Measurements from ENCODE around the gene NOL9. TPM values are rescaled to one million over a fixed set of nuclear protein-coding genes. Genes with fewer than 3 reads are reported as not detected.

The NOL9 gene
- total and polyA plus RNA-seq, 2 of the 13 experiments (the other 11 are each of a cell fraction or from before 2014, with no cell fraction given) = 18.0 to 24.7 TPM

- TF ChIP-seq ZBTB4 (CRISPR knock-in tag; IDR thresholded peaks at IDR 0.05; ENCODE audit: borderline replicate concordance) (no peak), ZBTB3 (CRISPR knock-in tag; IDR thresholded peaks at IDR 0.05; ENCODE audit: borderline replicate concordance, low read depth) (no peak), ZNF136 (CRISPR knock-in tag; IDR thresholded peaks at IDR 0.05; ENCODE audit: low read depth) (no peak), ATF7 (IDR thresholded peaks at IDR 0.05) (no peak), ATF7 (CRISPR knock-in tag; IDR thresholded peaks at IDR 0.05) (no peak), HDAC1 (CRISPR knock-in tag; IDR thresholded peaks at IDR 0.05) (peak; percentile 58), ZNF558 (CRISPR knock-in tag; IDR thresholded peaks at IDR 0.05; ENCODE audit: borderline replicate concordance) (no peak), DNMT3B (CRISPR knock-in tag; conservative IDR thresholded peaks at IDR 0.05) (no peak), ZNF230 (CRISPR knock-in tag; IDR thresholded peaks at IDR 0.05) (no peak), KLF16 (CRISPR knock-in tag; IDR thresholded peaks at IDR 0.05) (no peak), SIX1 (CRISPR knock-in tag; IDR thresholded peaks at IDR 0.05; ENCODE audit: borderline replicate concordance) (no peak), ZFP37 (CRISPR knock-in tag; IDR thresholded peaks at IDR 0.05; ENCODE audit: borderline replicate concordance) (no peak), ZNF543 (CRISPR knock-in tag; IDR thresholded peaks at IDR 0.05) (no peak), ARNTL (CRISPR knock-in tag; IDR thresholded peaks at IDR 0.05) (no peak), AHDC1 (CRISPR knock-in tag; IDR thresholded peaks at IDR 0.05; ENCODE audit: borderline replicate concordance) (no peak)
- TF ChIP-seq, protein P1, sequence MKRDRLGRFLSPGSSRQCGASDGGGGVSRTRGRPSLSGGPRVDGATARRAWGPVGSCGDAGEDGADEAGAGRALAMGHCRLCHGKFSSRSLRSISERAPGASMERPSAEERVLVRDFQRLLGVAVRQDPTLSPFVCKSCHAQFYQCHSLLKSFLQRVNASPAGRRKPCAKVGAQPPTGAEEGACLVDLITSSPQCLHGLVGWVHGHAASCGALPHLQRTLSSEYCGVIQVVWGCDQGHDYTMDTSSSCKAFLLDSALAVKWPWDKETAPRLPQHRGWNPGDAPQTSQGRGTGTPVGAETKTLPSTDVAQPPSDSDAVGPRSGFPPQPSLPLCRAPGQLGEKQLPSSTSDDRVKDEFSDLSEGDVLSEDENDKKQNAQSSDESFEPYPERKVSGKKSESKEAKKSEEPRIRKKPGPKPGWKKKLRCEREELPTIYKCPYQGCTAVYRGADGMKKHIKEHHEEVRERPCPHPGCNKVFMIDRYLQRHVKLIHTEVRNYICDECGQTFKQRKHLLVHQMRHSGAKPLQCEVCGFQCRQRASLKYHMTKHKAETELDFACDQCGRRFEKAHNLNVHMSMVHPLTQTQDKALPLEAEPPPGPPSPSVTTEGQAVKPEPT (CRISPR knock-in tag; IDR thresholded peaks at IDR 0.05; ENCODE audit: low read depth) = no peak
Observed at GRCh38 chr1:6554907-6555778, 830 bp upstream of the NOL9 start, which contains the start of gene TAS1R1 (continued).
